KMS-11 (cell line): ENCODE results near the gene XRCC3.

Experiments
- H2AFZ ChIP-seq: fragments of 200-600 bp; sonication (generic); 2 replicates; pipeline ENCODE4 v1.6.1; 2016; ENCODE audit warnings: antibody characterized with exemption, mixed run types, low read depth
- H3K27ac ChIP-seq: fragments of 200-600 bp; sonication (generic); 2 replicates; pipeline ENCODE4 v1.6.1; 2016; ENCODE audit warnings: mild to moderate bottlenecking, mixed run types
- H3K27me3 ChIP-seq: fragments of 200-600 bp; sonication (generic); 2 replicates; pipeline ENCODE4 v1.6.1; 2017; ENCODE audit warnings: mild to moderate bottlenecking, low read depth, mixed run types, moderate library complexity; ENCODE audit not compliant: insufficient read depth
- H3K36me3 ChIP-seq: fragments of 200-600 bp; sonication (generic); 2 replicates; pipeline ENCODE4 v1.6.1; 2017; ENCODE audit warnings: mild to moderate bottlenecking, mixed run types; ENCODE audit not compliant: insufficient read depth
- H3K4me1 ChIP-seq: fragments of 200-600 bp; sonication (generic); 2 replicates; pipeline ENCODE4 v1.6.1; 2016; ENCODE audit warnings: mild to moderate bottlenecking, low read depth, mixed run types; ENCODE audit not compliant: poor library complexity, severe bottlenecking
- H3K4me2 ChIP-seq: fragments of 200-600 bp; sonication (generic); 2 replicates; pipeline ENCODE4 v1.7.0; 2016; ENCODE audit warnings: mild to moderate bottlenecking, mixed run types
- H3K4me3 ChIP-seq: fragments of 200-600 bp; sonication (generic); IDR thresholded peaks from 2 replicates; pipeline ENCODE4 v1.6.1; 2017; ENCODE audit warnings: low read depth, low read length, mixed read lengths; ENCODE audit not compliant: insufficient read depth
- H3K79me2 ChIP-seq: fragments of 200-600 bp; sonication (generic); 2 replicates; pipeline ENCODE4 v1.6.1; 2016; ENCODE audit warnings: low read depth, mixed run types; ENCODE audit not compliant: insufficient read depth
- H3K9ac ChIP-seq: fragments of 200-600 bp; sonication (generic); 2 replicates; pipeline ENCODE4 v1.6.1; 2016; ENCODE audit warnings: mild to moderate bottlenecking, mixed run types
- H4K20me1 ChIP-seq: fragments of 200-600 bp; sonication (generic); 2 replicates; pipeline ENCODE4 v1.6.1; 2016; ENCODE audit warnings: mild to moderate bottlenecking, mixed run types; ENCODE audit not compliant: insufficient read depth
- CTCF ChIP-seq: fragments of 200-600 bp; sonication (generic); conservative IDR thresholded peaks from 2 replicates; pipeline ENCODE4 v1.6.1; 2017; ENCODE audit warnings: low read depth, mild to moderate bottlenecking, antibody characterized with exemption, low read length, moderate library complexity, mixed read lengths

Gene XRCC3

GRCh38 chr14:103732868-103733620 is 17.8 kb upstream of the XRCC3 start:
- TF ChIP-seq CTCF: no peak
- H3K36me3 ChIP-seq: no peaks in the 10 kb centered on the region

GRCh38 chr14:103731916-103732867 is 16.9 kb upstream of the XRCC3 start:
- Histone ChIP-seq H3K36me3 (no peaks in the 10 kb centered on the region), H3K4me1 (no peaks in the 10 kb centered on the region), H3K4me3 (no peak overlapping the region), H3K27me3 (no peaks in the 10 kb centered on the region), H3K9ac (no peak overlapping the region), H4K20me1 (no peaks in the 10 kb centered on the region), H3K4me2 (no peak overlapping the region), H2AFZ (no peak overlapping the region), H3K79me2 (no peaks in the 10 kb centered on the region), H3K27ac (no peak overlapping the region)
- TF ChIP-seq CTCF: no peak

More at GRCh38 chr14:103732868-103733620, 17.8 kb upstream of the XRCC3 start:
- Histone ChIP-seq H3K27me3 (no peaks in the 10 kb centered on the region), H3K4me2 (no peak overlapping the region), H4K20me1 (no peaks in the 10 kb centered on the region), H3K79me2 (no peaks in the 10 kb centered on the region), H3K9ac (no peak overlapping the region), H3K4me3 (no peak overlapping the region), H3K4me1 (no peaks in the 10 kb centered on the region), H3K27ac (no peak overlapping the region), H2AFZ (no peak overlapping the region)

- H2AFZ ChIP-seq: no peak overlapping the region
- no peak overlapping the region for H3K4me2 ChIP-seq
- no peak overlapping the region for H3K27ac ChIP-seq
- no peak for TF ChIP-seq CTCF
- no peaks in the 10 kb centered on the region for H3K27me3 ChIP-seq
- no peak overlapping the region for H3K4me3 ChIP-seq
- H3K9ac ChIP-seq: no peak overlapping the region
- H3K4me1 ChIP-seq: no peaks in the 10 kb centered on the region
- no peaks in the 10 kb centered on the region for H3K79me2 ChIP-seq
- H4K20me1 ChIP-seq: no peaks in the 10 kb centered on the region
- H3K36me3 ChIP-seq: no peaks in the 10 kb centered on the region
Measured at GRCh38 chr14:103731481-103731880, 16.2 kb upstream of the XRCC3 start.

- Histone ChIP-seq H3K4me3 (no peak overlapping the region), H3K79me2 (no peaks in the 10 kb centered on the region), H3K27ac (no peak overlapping the region), H4K20me1 (no peaks in the 10 kb centered on the region), H3K9ac (no peak overlapping the region), H3K4me1 (no peaks in the 10 kb centered on the region), H3K27me3 (no peaks in the 10 kb centered on the region), H3K36me3 (no peaks in the 10 kb centered on the region), H2AFZ (no peak overlapping the region), H3K4me2 (no peak overlapping the region)
- TF ChIP-seq CTCF: no peak
Measured at GRCh38 chr14:103730490-103731035, 15.3 kb upstream of the XRCC3 start.
